AG09309 (cell line): ENCODE measurements around the gene MYO1D.
"Not testable (repeated sequence)": the region's sequence is repeated elsewhere in the genome, so short reads cannot be mapped to it uniquely, and the experiment has no call there.

Experiments
- DNase-seq: peaks from one replicate; pipeline ENCODE4 v3.0.0-alpha.2; 2010; ENCODE audit warnings: low read depth
- H3K4me3 ChIP-seq: 2 replicates; pipeline ENCODE4 v1.5.1; 2011; ENCODE audit warnings: mild to moderate bottlenecking, low read depth, low read length, moderate library complexity; ENCODE audit not compliant: control insufficient read depth
- CTCF ChIP-seq: IDR thresholded peaks from 2 replicates; pipeline ENCODE4 v1.5.1; 2011; ENCODE audit warnings: mild to moderate bottlenecking, low read depth, low read length, inconsistent platforms; ENCODE audit not compliant: insufficient read depth, control insufficient read depth; ENCODE audit errors: missing control alignments

The MYO1D gene

GRCh38 chr17:32727681-32728080 is 149.2 kb downstream of the MYO1D start:
- DNase-seq, result no peak
- no peak for TF ChIP-seq CTCF
- no peak overlapping the region for H3K4me3 ChIP-seq

- H3K4me3 ChIP-seq, result no peak overlapping the region
- TF ChIP-seq CTCF, result no peak
- no peak for DNase-seq
Measured at GRCh38 chr17:32725697-32726096, 151.2 kb downstream of the MYO1D start.

GRCh38 chr17:32723310-32723955 is 153.5 kb downstream of the MYO1D start:
- H3K4me3 ChIP-seq, result no peak overlapping the region
- TF ChIP-seq CTCF, result no peak
- no peak for DNase-seq

- H3K4me3 ChIP-seq, result no peak overlapping the region
- TF ChIP-seq CTCF, result no peak
- no peak for DNase-seq
Measured at GRCh38 chr17:32722733-32723132, 154.2 kb downstream of the MYO1D start.

GRCh38 chr17:32720671-32721070 is 156.3 kb downstream of the MYO1D start:
- no peak overlapping the region for H3K4me3 ChIP-seq
- TF ChIP-seq CTCF, result no peak
- no peak for DNase-seq

GRCh38 chr17:32719689-32720088 is 157.2 kb downstream of the MYO1D start:
- no peak overlapping the region for H3K4me3 ChIP-seq
- DNase-seq, result no peak
- TF ChIP-seq CTCF, result no peak

- not testable (repeated sequence) for DNase-seq, H3K4me3 ChIP-seq
Measured at GRCh38 chr17:32714922-32715321, 162.0 kb downstream of the MYO1D start.

- DNase-seq, H3K4me3 ChIP-seq: not testable (repeated sequence)
Measured at GRCh38 chr17:32714206-32714605, 162.7 kb downstream of the MYO1D start.
